Fibroblast of pulmonary artery (primary cell): ENCODE data around the gene PEX14.

Experiments used
- DNase-seq: peaks from one replicate; pipeline ENCODE4 v3.0.0-alpha.2; 2010; ENCODE audit warnings: low read depth
- H3K4me3 ChIP-seq: replicated peaks from 2 replicates; pipeline ENCODE4 v1.5.1; 2011; ENCODE audit warnings: low read depth, mild to moderate bottlenecking, control low read depth, low read length, moderate library complexity
- TF ChIP-seq, protein P1 (sequence below): IDR thresholded peaks from 2 replicates; pipeline ENCODE4 v1.5.1; 2011; ENCODE audit warnings: mild to moderate bottlenecking, control low read depth, low read length, inconsistent platforms; ENCODE audit errors: missing control alignments

PEX14 gene

DNA sequence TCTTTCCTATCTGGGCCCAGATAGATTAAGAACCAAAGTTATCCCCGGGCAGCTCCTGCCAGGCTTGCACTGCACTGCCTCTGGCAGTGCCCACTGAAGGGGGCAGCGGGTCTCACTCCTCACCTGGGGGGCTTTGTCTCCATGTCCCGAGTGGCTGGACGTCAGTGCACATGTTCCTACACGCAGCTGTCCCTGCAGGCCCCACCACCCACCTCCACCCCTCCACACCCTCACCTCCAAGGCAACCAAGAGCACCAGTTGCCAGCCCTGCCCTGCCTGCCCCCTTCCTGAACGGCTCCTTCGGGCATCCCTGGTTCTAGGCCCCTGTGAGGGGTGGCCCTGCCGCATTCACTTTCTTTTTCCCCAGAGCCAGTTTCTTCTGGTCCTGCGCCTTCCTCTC, 147.2 kb downstream of the PEX14 start:
- no peak overlapping the region for H3K4me3 ChIP-seq
- DNase-seq, result no peak
- TF ChIP-seq, protein P1, sequence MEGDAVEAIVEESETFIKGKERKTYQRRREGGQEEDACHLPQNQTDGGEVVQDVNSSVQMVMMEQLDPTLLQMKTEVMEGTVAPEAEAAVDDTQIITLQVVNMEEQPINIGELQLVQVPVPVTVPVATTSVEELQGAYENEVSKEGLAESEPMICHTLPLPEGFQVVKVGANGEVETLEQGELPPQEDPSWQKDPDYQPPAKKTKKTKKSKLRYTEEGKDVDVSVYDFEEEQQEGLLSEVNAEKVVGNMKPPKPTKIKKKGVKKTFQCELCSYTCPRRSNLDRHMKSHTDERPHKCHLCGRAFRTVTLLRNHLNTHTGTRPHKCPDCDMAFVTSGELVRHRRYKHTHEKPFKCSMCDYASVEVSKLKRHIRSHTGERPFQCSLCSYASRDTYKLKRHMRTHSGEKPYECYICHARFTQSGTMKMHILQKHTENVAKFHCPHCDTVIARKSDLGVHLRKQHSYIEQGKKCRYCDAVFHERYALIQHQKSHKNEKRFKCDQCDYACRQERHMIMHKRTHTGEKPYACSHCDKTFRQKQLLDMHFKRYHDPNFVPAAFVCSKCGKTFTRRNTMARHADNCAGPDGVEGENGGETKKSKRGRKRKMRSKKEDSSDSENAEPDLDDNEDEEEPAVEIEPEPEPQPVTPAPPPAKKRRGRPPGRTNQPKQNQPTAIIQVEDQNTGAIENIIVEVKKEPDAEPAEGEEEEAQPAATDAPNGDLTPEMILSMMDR, result no peak

DNA sequence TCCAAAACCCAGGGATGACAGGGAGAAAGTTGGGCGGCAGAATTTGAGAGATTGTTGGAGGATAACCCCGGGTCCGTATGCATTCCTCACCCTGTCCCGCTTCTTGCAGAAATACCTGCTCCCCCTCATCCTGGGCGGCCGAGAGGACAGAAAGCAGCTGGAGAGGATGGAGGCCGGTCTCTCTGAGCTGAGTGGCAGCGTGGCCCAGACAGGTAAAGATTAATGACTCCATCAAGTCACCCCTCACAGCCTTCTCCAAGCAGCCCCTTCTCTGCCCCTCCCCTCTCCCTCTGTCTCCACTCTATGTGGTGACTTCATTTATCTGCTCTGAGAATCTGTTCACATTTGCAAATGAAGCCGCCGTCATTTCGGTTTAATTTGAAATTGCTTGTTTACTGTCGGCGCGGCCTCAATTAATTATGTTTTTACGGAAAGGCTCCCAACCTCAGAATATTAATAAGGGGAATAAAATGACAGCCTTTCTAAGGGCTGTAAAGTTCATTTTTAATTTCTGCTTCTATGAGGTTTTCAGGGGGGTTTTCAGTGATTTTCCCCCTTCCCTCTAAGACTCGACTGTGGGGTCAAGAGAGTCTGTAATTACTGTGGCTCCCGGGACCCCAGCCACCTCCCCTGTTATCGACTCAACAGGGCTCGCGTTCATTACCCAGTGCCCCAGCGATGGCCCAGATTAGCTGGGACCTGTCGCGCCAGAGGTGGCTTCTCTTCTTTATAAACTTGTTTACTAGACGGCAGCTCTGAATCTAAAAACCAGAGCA, 148.3 kb downstream of the PEX14 start:
- DNase-seq, result no peak
- H3K4me3 ChIP-seq, result no peak overlapping the region

DNA sequence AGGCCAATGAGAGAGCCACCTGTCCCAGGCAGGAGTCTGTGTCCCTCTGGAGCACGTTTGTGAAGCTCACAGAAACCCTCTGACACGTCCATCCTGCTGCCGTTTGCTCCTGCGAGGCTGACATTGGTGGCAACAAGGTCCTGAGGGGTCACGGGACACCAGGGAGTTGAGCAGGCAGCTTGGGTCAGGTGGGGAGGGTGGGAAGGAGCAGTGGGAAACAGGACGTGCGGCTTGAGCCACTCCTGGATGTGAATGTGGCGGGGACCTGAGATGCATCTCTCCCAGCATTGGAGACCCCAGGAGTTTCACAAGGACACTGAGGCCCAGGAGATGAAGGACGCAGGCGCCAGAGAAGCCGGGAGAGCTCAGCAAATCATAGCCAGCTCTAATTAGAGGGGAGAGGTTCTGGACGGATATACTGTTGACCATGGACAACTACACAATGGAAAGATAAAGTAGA, 149.0 kb downstream of the PEX14 start:
- TF ChIP-seq, protein P1, result no peak
- no peak overlapping the region for H3K4me3 ChIP-seq
- no peak for DNase-seq

More for the DNA sequence above, 148.3 kb downstream of the PEX14 start:
- TF ChIP-seq, protein P1, result no peak

DNA sequence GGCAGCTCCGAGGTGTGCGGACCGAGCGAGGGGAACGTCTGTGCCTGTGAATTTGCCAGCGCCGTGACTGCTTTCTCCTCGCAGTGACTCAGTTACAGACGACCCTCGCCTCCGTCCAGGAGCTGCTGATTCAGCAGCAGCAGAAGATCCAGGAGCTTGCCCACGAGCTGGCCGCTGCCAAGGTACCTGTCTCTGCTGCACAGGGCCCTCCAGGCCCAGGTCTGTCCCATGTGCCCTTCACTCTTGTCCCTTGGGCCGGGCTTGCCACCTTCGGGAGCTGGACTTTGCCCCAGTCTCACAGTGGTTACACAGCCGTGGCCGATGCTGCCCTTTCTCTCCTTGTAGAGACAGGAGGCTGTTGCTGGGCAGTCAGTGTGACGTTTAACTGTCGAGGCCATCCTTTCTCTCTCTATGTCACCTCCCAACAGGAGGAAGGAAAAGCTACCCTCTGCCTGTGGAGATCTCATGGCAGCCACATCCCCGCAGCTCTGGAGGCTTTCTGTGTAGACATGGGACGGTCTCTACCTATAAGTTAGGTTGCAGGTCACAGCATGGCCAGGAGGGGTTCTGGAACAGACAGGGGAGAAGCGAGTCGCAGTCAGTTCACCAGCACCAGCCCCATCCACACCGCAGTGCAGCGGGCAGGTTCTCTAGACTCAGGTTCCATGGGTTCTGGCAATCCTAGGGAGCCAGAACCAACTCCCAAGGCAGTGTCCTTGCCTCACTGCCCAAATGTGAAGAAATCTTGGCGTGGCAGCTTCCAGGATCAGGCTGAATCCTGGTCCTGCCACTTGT, 149.7 kb downstream of the PEX14 start:
- no peak for DNase-seq
- no peak overlapping the region for H3K4me3 ChIP-seq
- TF ChIP-seq, protein P1, result no peak

DNA sequence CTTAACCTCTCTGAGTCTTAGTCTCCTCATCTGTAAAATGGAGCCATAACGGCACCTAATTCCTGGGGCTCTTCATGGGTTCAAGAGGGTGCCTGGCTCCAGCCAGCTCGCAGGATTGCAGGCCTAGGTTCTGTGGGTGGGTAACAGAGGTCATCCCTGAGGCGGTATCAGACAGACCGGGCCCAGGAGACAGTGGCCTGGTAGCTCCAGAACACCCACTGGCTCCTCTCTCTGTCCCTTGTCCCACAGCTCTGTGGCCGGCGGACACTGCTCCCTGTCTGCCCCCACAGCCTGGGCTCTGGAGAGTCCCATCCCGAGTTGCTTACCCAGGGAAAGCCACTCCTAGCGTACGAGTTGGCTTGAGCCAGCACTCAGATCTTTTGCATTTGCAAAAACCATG, 150.3 kb downstream of the PEX14 start:
- TF ChIP-seq, protein P1, result no peak
- H3K4me3 ChIP-seq, result no peak overlapping the region
- no peak for DNase-seq

DNA sequence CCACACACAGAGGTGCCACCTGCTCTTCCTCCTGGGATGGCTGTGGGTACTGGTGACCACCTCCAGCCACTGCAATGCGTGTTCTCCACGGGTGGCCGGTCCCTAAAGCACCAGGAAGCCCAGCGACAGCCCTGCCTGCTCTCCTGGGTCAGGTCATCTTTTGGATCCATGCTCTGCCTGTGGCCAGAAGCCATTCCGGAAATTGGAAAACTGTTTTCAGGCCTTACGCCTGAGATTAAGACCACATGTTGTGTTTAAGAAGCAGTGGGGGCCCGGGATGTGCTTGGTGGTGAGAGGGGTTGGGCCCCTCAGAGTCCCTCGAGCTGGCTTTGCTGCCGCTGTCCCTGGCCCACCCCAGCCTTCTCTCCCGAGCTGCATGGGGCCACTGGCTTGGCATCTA, 150.8 kb downstream of the PEX14 start:
- TF ChIP-seq, protein P1, result no peak
- no peak for DNase-seq
- H3K4me3 ChIP-seq, result no peak overlapping the region
